H1 (cell line): ENCODE results near the gene LYRM7. TPM values are rescaled to one million over a fixed set of nuclear protein-coding genes. Genes with fewer than 3 reads are reported as not detected.
A peak's percentile ranks its signal among the peaks of the same experiment; 100 is the strongest.

Experiments
- BACH1 ChIP-seq: IDR thresholded peaks from 2 replicates; pipeline ENCODE4 v1.6.1; 2012; ENCODE audit warnings: low read length, improper control_type of control experiment
- CEBPB ChIP-seq: IDR thresholded peaks from 2 replicates; pipeline ENCODE4 v1.6.1; 2012; ENCODE audit warnings: low read depth, low read length
- CHD2 ChIP-seq: IDR thresholded peaks from 2 replicates; pipeline ENCODE4 v1.6.1; 2012; ENCODE audit warnings: low read length, improper control_type of control experiment
- EGR1 ChIP-seq: IDR thresholded peaks from 2 replicates; pipeline ENCODE4 v1.6.1; 2011; ENCODE audit warnings: low read depth, low read length, borderline replicate concordance
- EZH2 ChIP-seq: fragments of 200-600 bp; sonication (generic); IDR thresholded peaks from 2 replicates; pipeline ENCODE4 v1.7.1; 2012; ENCODE audit warnings: low read depth, mild to moderate bottlenecking, moderate library complexity, low read length, inconsistent platforms; ENCODE audit not compliant: severe bottlenecking
- GTF2F1 ChIP-seq: IDR thresholded peaks from 2 replicates; pipeline ENCODE4 v1.6.1; 2012; ENCODE audit warnings: low read depth, low read length, improper control_type of control experiment, borderline replicate concordance
- HDAC2 ChIP-seq, 2 experiments: fragments of 300-600 bp in 1 of 2; sonication (generic) in 1 of 2; IDR thresholded peaks; 2 replicates each; pipeline ENCODE4 v1.6.1; 2011 to 2012; ENCODE audit warnings: low read depth in 2 of 2, low read length in 2 of 2, mild to moderate bottlenecking in 2 of 2, moderate library complexity in 2 of 2, borderline replicate concordance in 1 of 2, inconsistent platforms in 1 of 2
- HDAC6 ChIP-seq: IDR thresholded peaks from one replicate; pipeline ENCODE4 v1.7.1; 2012; ENCODE audit warnings: low read depth, mild to moderate bottlenecking, inconsistent platforms, low read length, moderate library complexity
- JUND ChIP-seq: IDR thresholded peaks from 2 replicates; pipeline ENCODE4 v1.6.1; 2011; ENCODE audit warnings: mild to moderate bottlenecking, improper control_type of control experiment, low read length
- KDM1A ChIP-seq: fragments of 200-600, 300-600 bp; sonication (generic); IDR thresholded peaks from 2 replicates; pipeline ENCODE4 v1.7.1; 2016; ENCODE audit warnings: mild to moderate bottlenecking, low read length, borderline replicate concordance
- KDM4A ChIP-seq: IDR thresholded peaks from one replicate; pipeline ENCODE4 v1.7.1; 2012; ENCODE audit warnings: low read depth, mild to moderate bottlenecking, moderate library complexity, low read length, inconsistent platforms; ENCODE audit not compliant: severe bottlenecking
- MAFK ChIP-seq: IDR thresholded peaks from 2 replicates; pipeline ENCODE4 v1.6.1; 2012; ENCODE audit warnings: low read depth, mild to moderate bottlenecking, improper control_type of control experiment, low read length
- MAX ChIP-seq: IDR thresholded peaks from 2 replicates; pipeline ENCODE4 v1.6.1; 2012; ENCODE audit warnings: inconsistent platforms
- NRF1 ChIP-seq: IDR thresholded peaks from 2 replicates; pipeline ENCODE4 v1.6.1; 2011; ENCODE audit warnings: mild to moderate bottlenecking, low read depth, low read length, improper control_type of control experiment
- POLR2AphosphoS5 ChIP-seq: IDR thresholded peaks from 2 replicates; pipeline ENCODE4 v1.6.1; 2011; ENCODE audit warnings: low read depth, low read length
- RFX5 ChIP-seq: IDR thresholded peaks from 2 replicates; pipeline ENCODE4 v1.6.1; 2011; ENCODE audit warnings: low read depth, low read length, improper control_type of control experiment, borderline replicate concordance
- SP2 ChIP-seq: IDR thresholded peaks from 2 replicates; pipeline ENCODE4 v1.6.1; 2012; ENCODE audit warnings: mild to moderate bottlenecking, low read length, inconsistent platforms
- TAF1 ChIP-seq: IDR thresholded peaks from 2 replicates; pipeline ENCODE4 v1.6.1; 2011; ENCODE audit warnings: mild to moderate bottlenecking, low read depth, low read length
- TAF7 ChIP-seq: optimal IDR thresholded peaks from 2 replicates; pipeline ENCODE3; 2011; ENCODE audit warnings: low read depth, mild to moderate bottlenecking, inconsistent platforms, low read length, moderate library complexity, borderline replicate concordance
- TBP ChIP-seq: IDR thresholded peaks from 2 replicates; pipeline ENCODE4 v1.6.1; 2011; ENCODE audit warnings: low read depth, low read length, improper control_type of control experiment
- TCF12 ChIP-seq: IDR thresholded peaks from 2 replicates; pipeline ENCODE4 v1.6.1; 2011; ENCODE audit warnings: low read depth, mild to moderate bottlenecking, low read length
- TEAD4 ChIP-seq: IDR thresholded peaks from 2 replicates; pipeline ENCODE4 v1.6.1; 2012; ENCODE audit warnings: low read depth, low read length, inconsistent platforms, mixed read lengths
- USF2 ChIP-seq: IDR thresholded peaks from 2 replicates; pipeline ENCODE4 v1.6.1; 2011; ENCODE audit warnings: low read length, improper control_type of control experiment
- YY1 ChIP-seq: IDR thresholded peaks from 2 replicates; pipeline ENCODE4 v1.6.1; 2011; ENCODE audit warnings: low read depth, mild to moderate bottlenecking, low read length
- ZNF274 ChIP-seq: IDR thresholded peaks from 2 replicates; pipeline ENCODE4 v1.7.0; 2012; ENCODE audit warnings: low read length, borderline replicate concordance; ENCODE audit errors: extremely low read depth
- polyA plus RNA-seq, 7 experiments: library from polyadenylated mRNA; depleted of rRNA in 3 of 7; stranded (reverse) in 5 of 7; unstranded in 2 of 7; fragments of >200 nt in 5 of 7; fragments of 200-250 nt in 2 of 7; gene quantifications; 1 replicate in 5 of 7; 2 replicates in 1 of 7; 4 replicates in 1 of 7; pipeline versions ENCODE4 v1.2.1 to v1.2.3, GENCODE V29; 2011 to 2013; ENCODE audit warnings: missing spikeins in 2 of 7, mixed read lengths in 2 of 7
- total RNA-seq: library from RNA; stranded (reverse); fragmentation: NEBNext Ultra II Directional; extraction: Animal tissue kit (Norgen Biotek cat#: 25700); gene quantifications from 2 replicates; pipeline ENCODE4 v1.2.1, GENCODE V29; 2021

The LYRM7 gene
- total and polyA plus RNA-seq, 2 of the 8 experiments (the other 6 are each of a cell fraction or from before 2014, with no cell fraction given) = 1.9 to 12.6 TPM

- TF ChIP-seq RFX5 = no peak
- peak in 1 of 2 experiments; percentile 54; a peak in 1 of 4 replicates for TF ChIP-seq HDAC2 (IDR thresholded peaks at IDR 0.05; ENCODE audit: borderline replicate concordance in 1 of 2, low read depth in 2 of 2, low read length in 2 of 2)
- peak; percentile 69 for TF ChIP-seq TBP
- no peak for TF ChIP-seq TAF7
- no peak; the same call in 1 of the 2 replicates for TF ChIP-seq GTF2F1
- peak; percentile 95 for TF ChIP-seq POLR2AphosphoS5
- peak; percentile 90 for TF ChIP-seq TAF1
- no peak for TF ChIP-seq BACH1
- no peak for TF ChIP-seq EGR1
- TF ChIP-seq MAFK = no peak
- TF ChIP-seq NRF1 = no peak
- no peak for TF ChIP-seq TEAD4
- TF ChIP-seq TCF12 = no peak
- TF ChIP-seq KDM4A = peak; percentile 9
- peak; percentile 99 for TF ChIP-seq YY1
- no peak for TF ChIP-seq HDAC6
- no peak for TF ChIP-seq CEBPB
- TF ChIP-seq CHD2 = peak; percentile 97
- no peak for TF ChIP-seq EZH2
- TF ChIP-seq USF2 = no peak
- TF ChIP-seq KDM1A = no peak
- no peak for TF ChIP-seq ZNF274
- TF ChIP-seq MAX = peak; percentile 59; the same call in 1 of the 2 replicates
- no peak for TF ChIP-seq JUND
- no peak; the same call in 1 of the 2 replicates for TF ChIP-seq SP2
These were observed at the start of gene LYRM7 (continued) for GRCh38 chr5:131170540-131171275.
